ENCODE results near the gene PSAP. TPM values are rescaled to one million over a fixed set of nuclear protein-coding genes. Genes with fewer than 3 reads are reported as not detected.
A peak's percentile ranks its signal among the peaks of the same experiment; 100 is the strongest.

The PSAP gene
- polyA plus RNA-seq, 1 experiment, result 1,979 TPM

- POLR2A ChIA-PET, result interaction anchor here (0.7 kb wide), 1 partner anchor 12 kb away, joined by 3 read pairs; no protein-coding TSS in a partner anchor
- Histone ChIP-seq H3K36me3 (ENCODE audit: control insufficient read depth, insufficient read depth, low read length) (no peaks in the 10 kb centered on the region), H3K27me3 (ENCODE audit: control insufficient read depth, insufficient read depth, low read length) (no peaks in the 10 kb centered on the region), H3K4me3 (ENCODE audit: low read depth, low read length) (peak overlapping the region; percentile 96)
- no peak for DNase-seq (ENCODE audit: low read depth)
- CTCF ChIA-PET, result interaction anchor here (0.5 to 1.9 kb wide), 6 partner anchors 9 to 1123 kb away, joined by 3 to 6 read pairs (median 4); no protein-coding TSS in a partner anchor
- TF ChIP-seq CTCF (IDR thresholded peaks at IDR 0.05; ENCODE audit: insufficient read depth, low read depth, low read length), result no peak
Observed at GRCh38 chr10:71850021-71850742, 869 bp downstream of the PSAP start.

- POLR2A ChIA-PET, result interaction anchor here (0.7 to 1.1 kb wide), 2 partner anchors 10 to 11 kb away, joined by 3 read pairs; no protein-coding TSS in a partner anchor
- no peak for TF ChIP-seq CTCF (IDR thresholded peaks at IDR 0.05; ENCODE audit: insufficient read depth, low read depth, low read length)
- Histone ChIP-seq H3K36me3 (ENCODE audit: control insufficient read depth, insufficient read depth, low read length) (no peaks in the 10 kb centered on the region), H3K4me3 (ENCODE audit: low read depth, low read length) (peak overlapping the region; percentile 96), H3K27me3 (ENCODE audit: control insufficient read depth, insufficient read depth, low read length) (no peaks in the 10 kb centered on the region)
- DNase-seq (ENCODE audit: low read depth), result no peak
- CTCF ChIA-PET, result interaction anchor here (1.1 to 1.9 kb wide), 4 partner anchors 10 to 77 kb away, joined by 3 to 6 read pairs (median 4); no protein-coding TSS in a partner anchor
Observed at GRCh38 chr10:71849461-71849908, 1.6 kb downstream of the PSAP start.

- CTCF ChIA-PET, result interaction anchor here (1.1 to 1.9 kb wide), 3 partner anchors 11 to 76 kb away, joined by 3 to 6 read pairs (median 5); no protein-coding TSS in a partner anchor
Observed at GRCh38 chr10:71848325-71849275, 2.5 kb downstream of the PSAP start.

GRCh38 chr10:71847418-71847817, 3.6 kb downstream of the PSAP start:
- POLR2A ChIA-PET, result no interaction called here
- CTCF ChIA-PET, result no interaction called here
- H3K27me3 ChIP-seq (ENCODE audit: control insufficient read depth, insufficient read depth, low read length), result no peaks in the 10 kb centered on the region
- no peak overlapping the region for H3K4me3 ChIP-seq (ENCODE audit: low read depth, low read length)
- DNase-seq (ENCODE audit: low read depth), result no peak
- peaks cover 2% of the 10 kb centered on the region; the same call in 1 of the 2 replicates for H3K36me3 ChIP-seq (ENCODE audit: control insufficient read depth, insufficient read depth, low read length)
- no peak for TF ChIP-seq CTCF (IDR thresholded peaks at IDR 0.05; ENCODE audit: insufficient read depth, low read depth, low read length)

More at GRCh38 chr10:71848325-71849275, 2.5 kb downstream of the PSAP start:
- no peak for TF ChIP-seq CTCF (IDR thresholded peaks at IDR 0.05; ENCODE audit: insufficient read depth, low read depth, low read length)
- no peaks in the 10 kb centered on the region for H3K27me3 ChIP-seq (ENCODE audit: control insufficient read depth, insufficient read depth, low read length)
- H3K4me3 ChIP-seq (ENCODE audit: low read depth, low read length), result no peak overlapping the region
- no peak for DNase-seq (ENCODE audit: low read depth)
- no peaks in the 10 kb centered on the region for H3K36me3 ChIP-seq (ENCODE audit: control insufficient read depth, insufficient read depth, low read length)
- POLR2A ChIA-PET, result interaction anchor here (1.1 kb wide), 1 partner anchor 9 kb away, joined by 3 read pairs; no protein-coding TSS in a partner anchor
